GM12878 (cell line): ENCODE results near the gene ANO9. TPM values are rescaled to one million over a fixed set of nuclear protein-coding genes. Genes with fewer than 3 reads are reported as not detected.

Source experiments
- ATAC-seq: fragments of 200-7000 bp; cut with Tn5 transposase; 3 replicates; pipeline ENCODE4 v1.9.1; 2020; ENCODE audit warnings: mild to moderate bottlenecking, moderate library complexity
- BruUV-seq: library from RNA; stranded (reverse); fragments of 400-500 nt; replicated peaks from 2 replicates; lab custom pipeline; 2021; lab: Mats Ljungman, UMichigan
- CTCF ChIA-PET: fragments of 300-600 bp; sonication (Branson Sonifier 250); formaldehyde crosslinking; extraction: SDS; loops from one replicate; lab custom pipeline; 2021; ENCODE audit warnings: inconsistent platforms; lab: Yijun Ruan, JAX
- POLR2A ChIA-PET: fragments of 350-600 bp; formaldehyde crosslinking; extraction: SDS; loops from one replicate; lab custom pipeline; 2021; ENCODE audit warnings: inconsistent platforms; lab: Charles Lee
- RAD21 ChIA-PET: fragments of 300-600 bp; sonication (Branson Sonifier 250); formaldehyde crosslinking; loops from one replicate; lab custom pipeline; 2023; ENCODE audit warnings: antibody characterized with exemption; ENCODE audit not compliant: unreplicated experiment; lab: Charles Lee
- SMC1A ChIA-PET: fragments of 300-600 bp; sonication (Branson Sonifier 250); formaldehyde crosslinking; loops from one replicate; lab custom pipeline; 2023; ENCODE audit not compliant: unreplicated experiment, uncharacterized antibody; lab: Charles Lee
- DNase-seq: peaks from one replicate; pipeline ENCODE4 v3.0.0-alpha.2; 2011; ENCODE audit warnings: low read depth, low spot score
- FAIRE-seq: peaks from 3 replicates; lab custom pipeline; 2011; peaks lifted over from hg19 to GRCh38; lab: Jason Lieb, UNC
- H2AFZ ChIP-seq: 2 replicates; pipeline ENCODE4 v1.6.0; 2011; ENCODE audit warnings: low read depth, low read length, control low read depth; ENCODE audit not compliant: control insufficient read depth
- H3K27ac ChIP-seq: 2 replicates; pipeline ENCODE4 v1.5.1; 2011; ENCODE audit warnings: control low read depth; ENCODE audit not compliant: control insufficient read depth, insufficient read depth
- H3K27me3 ChIP-seq, 2 experiments: replicated peaks in 1 of 2; 2 replicates each; pipeline versions ENCODE4 v1.6.0 to v1.6.1; 2011; ENCODE audit warnings: low read length in 1 of 2; ENCODE audit not compliant: control insufficient read depth in 2 of 2, insufficient read depth in 2 of 2
- H3K36me3 ChIP-seq, 2 experiments: 2 replicates each; pipeline ENCODE4 v1.5.1; 2011; ENCODE audit warnings: low read length in 1 of 2; ENCODE audit not compliant: control insufficient read depth in 2 of 2, insufficient read depth in 2 of 2
- H3K4me1 ChIP-seq: 2 replicates; pipeline ENCODE4 v1.6.1; 2011; ENCODE audit warnings: mild to moderate bottlenecking, low read length, moderate library complexity, mixed read lengths; ENCODE audit not compliant: control insufficient read depth, insufficient read depth
- H3K4me2 ChIP-seq: 2 replicates; pipeline ENCODE4 v1.6.0; 2011; ENCODE audit warnings: control low read depth; ENCODE audit not compliant: control insufficient read depth, insufficient read depth
- H3K4me3 ChIP-seq: fragments of 200-600 bp; sonication (generic); 2 replicates; pipeline ENCODE4 v1.5.1; 2016
- H3K79me2 ChIP-seq: 2 replicates; pipeline ENCODE4 v1.6.0; 2011; ENCODE audit warnings: low read length; ENCODE audit not compliant: control insufficient read depth, insufficient read depth
- H3K9ac ChIP-seq: 2 replicates; pipeline ENCODE4 v1.8.0; 2011; ENCODE audit warnings: low read length, control low read depth, mixed read lengths; ENCODE audit not compliant: control insufficient read depth, insufficient read depth
- H3K9me3 ChIP-seq: replicated peaks from 3 replicates; pipeline ENCODE4 v1.5.1; 2011; ENCODE audit warnings: mild to moderate bottlenecking, low read length; ENCODE audit not compliant: control insufficient read depth, insufficient read depth
- H4K20me1 ChIP-seq: 2 replicates; pipeline ENCODE4 v1.6.0; 2011; ENCODE audit not compliant: control insufficient read depth, insufficient read depth
- ATF3 ChIP-seq: IDR thresholded peaks from 2 replicates; pipeline ENCODE4 v1.6.1; 2011; ENCODE audit warnings: low read depth, mild to moderate bottlenecking, low read length, moderate library complexity, borderline replicate concordance; ENCODE audit errors: extremely low read depth
- CEBPZ ChIP-seq: fragments of 150-350 bp; IDR thresholded peaks from 2 replicates; pipeline ENCODE4 v1.6.1; 2016; ENCODE audit warnings: low read depth, low read length
- FOS ChIP-seq: IDR thresholded peaks from 3 replicates; pipeline ENCODE4 v1.6.1; 2011; ENCODE audit warnings: borderline replicate concordance; ENCODE audit not compliant: insufficient read length; ENCODE audit errors: extremely low read depth
- HDGF ChIP-seq: fragments of 450-650 bp; IDR thresholded peaks from 2 replicates; pipeline ENCODE4 v1.6.1; 2016; ENCODE audit warnings: antibody characterized with exemption
- IRF4 ChIP-seq: IDR thresholded peaks from 2 replicates; pipeline ENCODE4 v1.6.1; 2011; ENCODE audit warnings: low read depth, low read length
- MEF2A ChIP-seq: IDR thresholded peaks from 2 replicates; pipeline ENCODE4 v1.6.1; 2011; ENCODE audit warnings: low read depth, mild to moderate bottlenecking, low read length, moderate library complexity; ENCODE audit not compliant: insufficient read depth
- NR2F1 ChIP-seq: fragments of 450-650 bp; conservative IDR thresholded peaks from 2 replicates; pipeline ENCODE4 v1.6.1; 2017; ENCODE audit warnings: mild to moderate bottlenecking
- RB1 ChIP-seq: fragments of 450-650 bp; formaldehyde crosslinking; IDR thresholded peaks from 2 replicates; pipeline ENCODE4 v1.6.1; 2017; ENCODE audit warnings: mild to moderate bottlenecking, borderline replicate concordance
- SMC3 ChIP-seq: IDR thresholded peaks from 2 replicates; pipeline ENCODE4 v1.6.1; 2011; ENCODE audit warnings: low read length, improper control_type of control experiment, borderline replicate concordance
- TBL1XR1 ChIP-seq: IDR thresholded peaks from 2 replicates; pipeline ENCODE4 v1.6.1; 2012; ENCODE audit warnings: low read depth, low read length, improper control_type of control experiment
- TCF12 ChIP-seq: IDR thresholded peaks from 2 replicates; pipeline ENCODE4 v1.6.1; 2011; ENCODE audit warnings: low read depth, mild to moderate bottlenecking, low read length
- TCF7 ChIP-seq: IDR thresholded peaks from 2 replicates; pipeline ENCODE4 v1.6.1; 2014; ENCODE audit warnings: antibody characterized with exemption, borderline replicate concordance
- YBX1 ChIP-seq: fragments of 450-650 bp; IDR thresholded peaks from 2 replicates; pipeline ENCODE4 v1.6.1; 2016; ENCODE audit warnings: antibody characterized with exemption
- YY1 ChIP-seq: IDR thresholded peaks from 2 replicates; pipeline ENCODE4 v1.6.1; 2011; ENCODE audit warnings: low read depth, mild to moderate bottlenecking, low read length
- WGBS: methylation state at CpG from one replicate; pipeline ENCODE4 v1.1.6; 2016; ENCODE audit warnings: low lambda C conversion rate; ENCODE audit not compliant: insufficient replicate concordance, insufficient coverage; ENCODE audit errors: missing lambda C conversion rate; 5-methylcytosine and 5-hydroxymethylcytosine counted together
- in situ Hi-C: fragments of 300-500 bp; cut with MboI; formaldehyde crosslinking; loops from 9 replicates; pipeline ENCODE4 v1.14.3; 2018; ENCODE audit warnings: mixed read lengths
- intact Hi-C: fragments of 100-400 bp; cut with micrococcal nuclease; formaldehyde crosslinking; loops from one replicate; pipeline ENCODE4 v1.14.2; 2022; ENCODE audit not compliant: unreplicated experiment
- polyA plus RNA-seq, 11 experiments: library from polyadenylated mRNA; depleted of rRNA in 4 of 11; unstranded in 6 of 11; stranded (reverse) in 5 of 11; fragments of >200 nt; fragmentation: Nextera tagmentation in 4 of 11; fragmentation: Illumina TruSeq in 1 of 11; extraction: Ambion mirVana in 4 of 11; extraction: Trizol in 1 of 11; gene quantifications; 1 replicate in 1 of 11; 2 replicates in 10 of 11; pipeline versions ENCODE4 v1.2.1 to v1.2.3, GENCODE V29; 2011 to 2016; ENCODE audit warnings: inconsistent platforms in 2 of 11, missing spikeins in 2 of 11, low read depth in 1 of 11
- total RNA-seq, 4 experiments: library from RNA; depleted of rRNA in 3 of 4; stranded (reverse); fragments of >200 nt in 3 of 4; fragmentation: Illumina TruSeq in 1 of 4; extraction: Trizol in 1 of 4; gene quantifications; 2 replicates each; pipeline versions ENCODE4 v1.2.1 to v1.2.3, GENCODE V29; 2013 to 2021

ANO9 gene
- total and polyA plus RNA-seq, 10 of the 15 experiments (the other 5 are each of a cell fraction or from before 2014, with no cell fraction given) = 0.21 to 42.3 (median 12.0) TPM

- Histone ChIP-seq H3K79me2 (no peaks in the 10 kb centered on the region), H3K4me3 (no peak overlapping the region), H3K27ac (no peak overlapping the region), H2AFZ (no peak overlapping the region), H3K4me2 (peak overlapping the region; percentile 38; the same call in 1 of the 2 replicates), H3K36me3 (no peaks in the 10 kb centered on the region), H4K20me1 (no peaks in the 10 kb centered on the region), H3K9ac (no peak overlapping the region), H3K27me3 (no peaks in the 10 kb centered on the region), H3K4me1 (peaks cover 8% of the 10 kb centered on the region), H3K9me3 (no peaks in the 10 kb centered on the region)
- intact Hi-C loops = no loop called here
- CTCF ChIA-PET = no interaction called here
- 43% methylated on average over 5 of the region's 5 CpGs for WGBS
- POLR2A ChIA-PET = no interaction called here
- ATAC-seq = no peak
- no peak for DNase-seq
- RAD21 ChIA-PET = no interaction called here
- no peak for FAIRE-seq
- in situ Hi-C loops = no loop called here
- no peak for TF ChIP-seq YBX1
- no peak for TF ChIP-seq HDGF
- TF ChIP-seq FOS = no peak
- no peak for TF ChIP-seq MEF2A
- TF ChIP-seq CEBPZ = no peak
- no peak for TF ChIP-seq SMC3
- no peak for TF ChIP-seq TBL1XR1
- no peak for TF ChIP-seq IRF4
- no peak for TF ChIP-seq YY1
- no peak for TF ChIP-seq TCF12
- no peak for TF ChIP-seq TCF7
- no peak; the same call in 1 of the 2 replicates for TF ChIP-seq NR2F1
- no peak for TF ChIP-seq ATF3
- no peak for TF ChIP-seq RB1
- TF ChIP-seq, all 136 proteins: peak for 0
- SMC1A ChIA-PET = no interaction called here
- no TSS peak for BruUV-seq
These were observed 26.2 kb downstream of the ANO9 start for GRCh38 chr11:415640-416041.
